Measurements from ENCODE around the gene TTC24.

- TF ChIP-seq EZH2phosphoT487 (conservative IDR thresholded peaks at IDR 0.05; ENCODE audit: low read length), result no peak
- TF ChIP-seq CTCF (IDR thresholded peaks at IDR 0.05; ENCODE audit: insufficient read depth, low read length, poor library complexity, severe bottlenecking), result no peak
These were observed 13.6 kb downstream of the TTC24 start for GRCh38 chr1:156592910-156593660.

Data from SU-DHL-6 (cell line).